ENCODE results near the gene LRP1B. TPM values are rescaled to one million over a fixed set of nuclear protein-coding genes. Genes with fewer than 3 reads are reported as not detected.

Gene LRP1B
- total and polyA plus RNA-seq, 2 of the 8 experiments (the other 6 are each of a cell fraction or from before 2014, with no cell fraction given), result 0.03 TPM; not detected in 1

GRCh38 chr2:140552634-140553033 lies 1578.2 kb downstream of the LRP1B start:
- H2BK12ac ChIP-seq (ENCODE audit: low read depth, low read length), result no peak overlapping the region
- TF ChIP-seq TEAD4 (IDR thresholded peaks at IDR 0.05; ENCODE audit: low read depth, low read length) (no peak), CBX5 (IDR thresholded peaks at IDR 0.05; ENCODE audit: low read depth, low read length) (no peak), PHF8 (conservative IDR thresholded peaks at IDR 0.05; ENCODE audit: low read depth, low read length) (no peak), RXRA (IDR thresholded peaks at IDR 0.05; ENCODE audit: insufficient read depth, low read depth, low read length) (no peak), CREB1 (IDR thresholded peaks at IDR 0.05) (no peak), KDM5A (IDR thresholded peaks at IDR 0.05; ENCODE audit: low read length) (no peak), SP1 (IDR thresholded peaks at IDR 0.05; ENCODE audit: low read depth, low read length) (no peak), SP2 (IDR thresholded peaks at IDR 0.05; ENCODE audit: low read length) (no peak), RFX5 (IDR thresholded peaks at IDR 0.05; ENCODE audit: borderline replicate concordance, low read depth, low read length) (no peak), CTCF (IDR thresholded peaks at IDR 0.05; ENCODE audit: control extremely low read depth in 1 of 3, insufficient read depth in 1 of 3, low read depth in 1 of 3, low read length in 3 of 3) (no peak), CBX8 (IDR thresholded peaks at IDR 0.05; ENCODE audit: borderline replicate concordance, low read depth, low read length) (no peak), RAD21 (IDR thresholded peaks at IDR 0.05 in 1 of 2, conservative IDR thresholded peaks at IDR 0.05 in 1 of 2; ENCODE audit: low read depth in 2 of 2, low read length in 2 of 2) (no peak), CHD2 (IDR thresholded peaks at IDR 0.05; ENCODE audit: low read length) (no peak)

More at GRCh38 chr2:140552634-140553033, 1578.2 kb downstream of the LRP1B start:
- FAIRE-seq (no peak), DNase-seq (ENCODE audit: low read depth in 1 of 2, low spot score in 2 of 2) (no peak)
- H3K79me2 ChIP-seq (ENCODE audit: control insufficient read depth in 1 of 2, insufficient read depth in 2 of 2, low read length in 2 of 2), result no peaks in the 10 kb centered on the region
- no peak overlapping the region for H3K4ac ChIP-seq (replicated peaks; ENCODE audit: insufficient read length, low read depth, low read length)
- no peaks in the 10 kb centered on the region for H4K20me1 ChIP-seq (replicated peaks in 1 of 2; ENCODE audit: control insufficient read depth in 1 of 2, insufficient read depth in 2 of 2, low read length in 2 of 2)
- no peak overlapping the region for H3K9ac ChIP-seq (replicated peaks in 1 of 4; ENCODE audit: extremely low read depth in 1 of 4, low read depth in 3 of 4, low read length in 3 of 4)
- ChIA-PET POLR2A (ENCODE audit: partially characterized antibody) (interaction anchor here (0.6 kb wide), 1 partner anchor 796 kb away, joined by 3 read pairs; no protein-coding TSS in a partner anchor), CTCF (ENCODE audit: partially characterized antibody) (interaction anchor here (1.6 kb wide), 1 partner anchor 34 kb away, joined by 6 read pairs; no protein-coding TSS in a partner anchor)
- no peak overlapping the region for H3K27ac ChIP-seq (ENCODE audit: low read depth, low read length)
- H3K56ac ChIP-seq (replicated peaks; ENCODE audit: insufficient read length, low read depth, low read length), result no peak overlapping the region
- H2BK15ac ChIP-seq (ENCODE audit: low read length), result no peak overlapping the region
- H3K14ac ChIP-seq (ENCODE audit: insufficient read length), result no peak overlapping the region
- no peak overlapping the region for H3K18ac ChIP-seq (ENCODE audit: extremely low read depth, low read length)
- no peak overlapping the region for H4K5ac ChIP-seq (ENCODE audit: insufficient read length, low read depth, low read length)
- no peaks in the 10 kb centered on the region for H3K23me2 ChIP-seq (ENCODE audit: low read depth, low read length)
- WGBS, 2 experiments (ENCODE audit: extremely low coverage in 1 of 2, insufficient coverage in 1 of 2, insufficient read length in 1 of 2, insufficient replicate concordance in 2 of 2, low coverage in 1 of 2, low lambda C conversion rate in 2 of 2, missing lambda C conversion rate in 1 of 2), result 88% methylated on average over 3 of the region's 3 CpGs; no CpG with 5 or more reads in 1 of the 2 experiments
- no peaks in the 10 kb centered on the region for H3K36me3 ChIP-seq (ENCODE audit: control insufficient read depth in 2 of 4, insufficient read depth in 4 of 4, low read length in 3 of 4)
- H2BK20ac ChIP-seq (ENCODE audit: low read length), result no peak overlapping the region
- H4K91ac ChIP-seq (replicated peaks; ENCODE audit: insufficient read length, low read length), result no peak overlapping the region
- H3K79me1 ChIP-seq (ENCODE audit: low read depth, low read length), result no peaks in the 10 kb centered on the region
- H3K4me3 ChIP-seq (ENCODE audit: extremely low read depth in 1 of 4, insufficient read depth in 2 of 4, low read depth in 3 of 4, low read length in 4 of 4), result no peak overlapping the region
- H3K4me1 ChIP-seq (replicated peaks in 1 of 4; ENCODE audit: control insufficient read depth in 3 of 4, insufficient read depth in 4 of 4, low read length in 3 of 4), result no peaks in the 10 kb centered on the region
- H4K8ac ChIP-seq (ENCODE audit: extremely low read depth, insufficient read depth, low read length), result no peak overlapping the region
- H3K23ac ChIP-seq (ENCODE audit: insufficient read length), result no peak overlapping the region
- no peaks in the 10 kb centered on the region for H3K27me3 ChIP-seq (replicated peaks in 1 of 4; ENCODE audit: control insufficient read depth in 3 of 4, extremely low read depth in 1 of 4, insufficient read depth in 3 of 4, low read length in 3 of 4)
- H2AK5ac ChIP-seq (ENCODE audit: low read depth, low read length), result no peak overlapping the region
- no peak overlapping the region for H3K4me2 ChIP-seq (ENCODE audit: insufficient read depth in 1 of 2, low read depth in 2 of 2, low read length in 2 of 2)
- H2BK120ac ChIP-seq (replicated peaks; ENCODE audit: low read depth, low read length), result no peak overlapping the region
- H2BK5ac ChIP-seq (ENCODE audit: low read depth, low read length), result no peak overlapping the region
- H3K9me3 ChIP-seq (ENCODE audit: insufficient read depth in 2 of 2, low read depth in 1 of 2, low read length in 1 of 2), result no peaks in the 10 kb centered on the region
- no peak overlapping the region for H2AFZ ChIP-seq (ENCODE audit: low read length)

Data from H1 (cell line).